ENCODE results near the gene FKBP1A. TPM values are rescaled to one million over a fixed set of nuclear protein-coding genes. Genes with fewer than 3 reads are reported as not detected.

The FKBP1A gene
- total and polyA plus RNA-seq, 2 donors (not counting 3 experiments of a cell fraction or from before 2014, with no cell fraction given), result 968 to 1,972 TPM

GRCh38 chr20:1417790-1418189 is 24.9 kb upstream of the FKBP1A start:
- dilution Hi-C loops (cut with MboI; ENCODE audit: extremely low pct_ligation_motif_present, low sequenced_read_pairs) (no loop called here), intact Hi-C loops (cut with micrococcal nuclease) (loop anchor here (1.0 kb wide), 1 partner anchor 17 kb away; no protein-coding TSS in a partner anchor)
- TF ChIP-seq CTCF (IDR thresholded peaks at IDR 0.05; ENCODE audit: extremely low read depth in 1 of 2, insufficient read depth in 1 of 2, low read depth in 1 of 2, low read length in 2 of 2) (no peak), POLR2AphosphoS5 (IDR thresholded peaks at IDR 0.05; ENCODE audit: insufficient read depth, low read depth, low read length) (no peak), MAX (IDR thresholded peaks at IDR 0.05; ENCODE audit: insufficient read depth, insufficient read length) (no peak), FOS (IDR thresholded peaks at IDR 0.05; ENCODE audit: borderline replicate concordance, insufficient read depth, low read length) (no peak)
- Histone ChIP-seq H3K4me2 (ENCODE audit: insufficient read depth, low read length) (no peak overlapping the region), H3K36me3 (ENCODE audit: control insufficient read depth in 2 of 2, extremely low read depth in 1 of 2, insufficient read depth in 2 of 2, low read length in 2 of 2) (no peaks in the 10 kb centered on the region), H3K27me3 (ENCODE audit: control insufficient read depth in 2 of 2, insufficient read depth in 2 of 2, low read length in 2 of 2) (no peaks in the 10 kb centered on the region), H3K79me2 (ENCODE audit: control insufficient read depth, insufficient read depth, low read length) (no peaks in the 10 kb centered on the region), H3K4me1 (ENCODE audit: control insufficient read depth, extremely low read depth, insufficient read depth, low read length) (peaks cover 31% of the 10 kb centered on the region), H3K9me1 (replicated peaks; ENCODE audit: control insufficient read depth, extremely low read depth, insufficient read depth, low read length) (no peaks in the 10 kb centered on the region), H2AFZ (ENCODE audit: low read depth, low read length) (no peak overlapping the region), H3K27ac (ENCODE audit: insufficient read depth, low read depth, low read length) (peak overlapping the region; percentile 42), H3K9ac (replicated peaks; ENCODE audit: extremely low read depth, insufficient read depth, low read length) (no peak overlapping the region), H4K20me1 (replicated peaks; ENCODE audit: control insufficient read depth, extremely low read depth, insufficient read depth, low read length) (no peaks in the 10 kb centered on the region), H3K4me3 (replicated peaks in 1 of 3; ENCODE audit: insufficient read depth in 1 of 3, low read depth in 1 of 3, low read length in 3 of 3) (no peak overlapping the region), H3K9me3 (replicated peaks; ENCODE audit: control insufficient read depth, insufficient read depth, low read length) (peaks cover 3% of the 10 kb centered on the region)
- BruUV-seq (replicated peaks), result no TSS peak
- ChIA-PET CTCF (interaction anchor here (0.8 to 0.9 kb wide), 5 partner anchors 9 to 24 kb away, joined by 3 to 6 read pairs (median 3); partner anchors contain the start of gene FKBP1A), POLR2A (no interaction called here)
- DNase-seq (ENCODE audit: low read depth, low spot score) (no peak), FAIRE-seq (no peak)

- no TSS peak for BruUV-seq (replicated peaks)
- CTCF ChIA-PET, result interaction anchor here (0.6 kb wide), 1 partner anchor 86 kb away, joined by 3 read pairs; no protein-coding TSS in a partner anchor
- POLR2A ChIA-PET, result no interaction called here
- Histone ChIP-seq H3K36me3 (ENCODE audit: control insufficient read depth in 2 of 2, extremely low read depth in 1 of 2, insufficient read depth in 2 of 2, low read length in 2 of 2) (no peaks in the 10 kb centered on the region), H3K27me3 (ENCODE audit: control insufficient read depth in 2 of 2, insufficient read depth in 2 of 2, low read length in 2 of 2) (no peaks in the 10 kb centered on the region), H3K79me2 (ENCODE audit: control insufficient read depth, insufficient read depth, low read length) (no peaks in the 10 kb centered on the region), H3K4me1 (ENCODE audit: control insufficient read depth, extremely low read depth, insufficient read depth, low read length) (peaks cover 31% of the 10 kb centered on the region), H3K9me3 (replicated peaks; ENCODE audit: control insufficient read depth, insufficient read depth, low read length) (peaks cover 3% of the 10 kb centered on the region), H3K4me2 (ENCODE audit: insufficient read depth, low read length) (peak overlapping the region; percentile 36), H4K20me1 (replicated peaks; ENCODE audit: control insufficient read depth, extremely low read depth, insufficient read depth, low read length) (no peaks in the 10 kb centered on the region), H3K4me3 (replicated peaks in 1 of 3; ENCODE audit: insufficient read depth in 1 of 3, low read depth in 1 of 3, low read length in 3 of 3) (no peak overlapping the region), H3K9me1 (replicated peaks; ENCODE audit: control insufficient read depth, extremely low read depth, insufficient read depth, low read length) (no peaks in the 10 kb centered on the region), H3K9ac (replicated peaks; ENCODE audit: extremely low read depth, insufficient read depth, low read length) (no peak overlapping the region), H3K27ac (ENCODE audit: insufficient read depth, low read depth, low read length) (peak overlapping the region; percentile 63), H2AFZ (ENCODE audit: low read depth, low read length) (peak overlapping the region; percentile 5)
- DNase-seq (ENCODE audit: low read depth, low spot score) (no peak), FAIRE-seq (no peak)
- intact Hi-C loops (cut with micrococcal nuclease) (no loop called here), dilution Hi-C loops (cut with MboI; ENCODE audit: extremely low pct_ligation_motif_present, low sequenced_read_pairs) (no loop called here)
- TF ChIP-seq GATA2 (IDR thresholded peaks at IDR 0.05; ENCODE audit: insufficient read depth, insufficient read length, low read depth, low read length) (no peak), MAX (IDR thresholded peaks at IDR 0.05; ENCODE audit: insufficient read depth, insufficient read length) (no peak), EZH2 (IDR thresholded peaks at IDR 0.05; ENCODE audit: borderline replicate concordance, low read depth, low read length, severe bottlenecking) (no peak), POLR2AphosphoS5 (IDR thresholded peaks at IDR 0.05; ENCODE audit: insufficient read depth, low read depth, low read length) (no peak), POLR2A (IDR thresholded peaks at IDR 0.05; ENCODE audit: low read depth, low read length) (no peak), CTCF (IDR thresholded peaks at IDR 0.05; ENCODE audit: extremely low read depth in 1 of 2, insufficient read depth in 1 of 2, low read depth in 1 of 2, low read length in 2 of 2) (no peak), FOS (IDR thresholded peaks at IDR 0.05; ENCODE audit: borderline replicate concordance, insufficient read depth, low read length) (no peak), MYC (IDR thresholded peaks at IDR 0.05; ENCODE audit: low read depth, low read length) (no peak), JUN (IDR thresholded peaks at IDR 0.05; ENCODE audit: borderline replicate concordance, insufficient read depth, insufficient read length, low read depth) (no peak)
Observed at GRCh38 chr20:1417273-1417672, 24.4 kb upstream of the FKBP1A start.

Measured in endothelial cell of umbilical vein (primary cell).